GM19328 (cell line): ENCODE results near the gene ZDHHC11.
"Not testable (repeated sequence)": the region's sequence is repeated elsewhere in the genome, so short reads cannot be mapped to it uniquely, and the experiment has no call there.

Source experiments
- ATAC-seq: cut with Tn5 transposase; IDR thresholded peaks from one replicate; pipeline ENCODE4 v1.9.1; 2021; ENCODE audit warnings: mild to moderate bottlenecking, moderate library complexity; ENCODE audit not compliant: unreplicated experiment

ZDHHC11 gene

GRCh38 chr5:763998-764781 lies 86.6 kb downstream of the ZDHHC11 start:
- no peak for ATAC-seq

GRCh38 chr5:763397-763796 lies 87.4 kb downstream of the ZDHHC11 start:
- no peak for ATAC-seq

GRCh38 chr5:762996-763395 lies 87.8 kb downstream of the ZDHHC11 start:
- not testable (repeated sequence) for ATAC-seq

GRCh38 chr5:761854-762710 lies 88.7 kb downstream of the ZDHHC11 start:
- no peak for ATAC-seq

GRCh38 chr5:761059-761771 lies 89.6 kb downstream of the ZDHHC11 start:
- no peak for ATAC-seq

- no peak for ATAC-seq
These were observed 90.3 kb downstream of the ZDHHC11 start for GRCh38 chr5:760363-761058.

- ATAC-seq, result no peak
These were observed 90.9 kb downstream of the ZDHHC11 start for GRCh38 chr5:759781-760362.

- ATAC-seq, result no peak
These were observed 91.6 kb downstream of the ZDHHC11 start for GRCh38 chr5:759111-759751.

- ATAC-seq, result no peak
These were observed 92.1 kb downstream of the ZDHHC11 start for GRCh38 chr5:758698-759053.

- no peak for ATAC-seq
These were observed 92.7 kb downstream of the ZDHHC11 start for GRCh38 chr5:757931-758697.

GRCh38 chr5:757346-757930 lies 93.3 kb downstream of the ZDHHC11 start:
- ATAC-seq, result no peak

GRCh38 chr5:756865-757345 lies 93.9 kb downstream of the ZDHHC11 start:
- no peak for ATAC-seq

GRCh38 chr5:756171-756570 lies 94.6 kb downstream of the ZDHHC11 start:
- ATAC-seq, result no peak

GRCh38 chr5:754143-754632 lies 96.6 kb downstream of the ZDHHC11 start:
- ATAC-seq, result not testable (repeated sequence)

GRCh38 chr5:753567-754142 lies 97.1 kb downstream of the ZDHHC11 start:
- ATAC-seq, result not testable (repeated sequence)

- not testable (repeated sequence) for ATAC-seq
These were observed 98.2 kb downstream of the ZDHHC11 start for GRCh38 chr5:752532-753115.

- not testable (repeated sequence) for ATAC-seq
These were observed 98.8 kb downstream of the ZDHHC11 start for GRCh38 chr5:751992-752391.

GRCh38 chr5:751496-751895 lies 99.3 kb downstream of the ZDHHC11 start:
- ATAC-seq, result no peak
